SU-DHL-6 (cell line): ENCODE data around the gene UQCR11.

Experiments used
- H2AFZ ChIP-seq: fragments of 200-600 bp; sonication (generic); 2 replicates; pipeline ENCODE4 v1.6.1; 2014; ENCODE audit warnings: low read depth, mild to moderate bottlenecking, moderate library complexity, mixed read lengths, antibody characterized with exemption, low read length; ENCODE audit not compliant: severe bottlenecking
- H3F3A ChIP-seq: fragments of 200-600 bp; shearing (Covaris generic); 2 replicates; pipeline ENCODE4 v1.6.0; 2016; ENCODE audit warnings: antibody characterized with exemption, mild to moderate bottlenecking; ENCODE audit not compliant: insufficient read depth
- H3K27ac ChIP-seq: fragments of 200-600 bp; sonication (generic); 2 replicates; pipeline ENCODE4 v1.5.1; 2016; ENCODE audit warnings: low read depth, mild to moderate bottlenecking, low read length, moderate library complexity, mixed read lengths
- H3K27me3 ChIP-seq: fragments of 200-600 bp; sonication (generic), shearing (Covaris generic); 2 replicates; pipeline ENCODE4 v1.6.0; 2014; ENCODE audit warnings: mild to moderate bottlenecking, low read length
- H3K36me3 ChIP-seq: fragments of 200-600 bp; sonication (generic); 2 replicates; pipeline ENCODE4 v1.6.1; 2014; ENCODE audit warnings: mild to moderate bottlenecking, low read length, mixed read lengths
- H3K4me2 ChIP-seq: fragments of 300-600, 200-600 bp; shearing (Covaris generic), sonication (generic); 2 replicates; pipeline ENCODE4 v1.6.0; 2014; ENCODE audit warnings: low read length, low read depth, mild to moderate bottlenecking; ENCODE audit not compliant: poor library complexity, severe bottlenecking
- H3K4me3 ChIP-seq: fragments of 200-600 bp; sonication (generic); 2 replicates; pipeline ENCODE4 v1.5.1; 2014; ENCODE audit warnings: antibody characterized with exemption, low read length, mild to moderate bottlenecking, mixed read lengths; ENCODE audit not compliant: insufficient read depth, poor library complexity, severe bottlenecking
- H3K79me2 ChIP-seq: fragments of 200-600 bp; sonication (generic); 2 replicates; pipeline ENCODE4 v1.6.1; 2014; ENCODE audit warnings: mild to moderate bottlenecking, low read length, moderate library complexity; ENCODE audit not compliant: insufficient read depth
- H3K9ac ChIP-seq: fragments of 200-600 bp; sonication (generic); 2 replicates; pipeline ENCODE4 v1.7.0; 2014; ENCODE audit warnings: mild to moderate bottlenecking, low read length
- H3K9me2 ChIP-seq: fragments of 200-600 bp; sonication (generic); replicated peaks from 2 replicates; pipeline ENCODE4 v1.6.1; 2014; ENCODE audit warnings: low read length; ENCODE audit not compliant: insufficient read depth
- H3K9me3 ChIP-seq: fragments of 200-600 bp; sonication (generic); 2 replicates; pipeline ENCODE4 v1.6.1; 2014; ENCODE audit warnings: low read length, mixed read lengths; ENCODE audit not compliant: insufficient read depth
- H4K20me1 ChIP-seq: fragments of 200-600 bp; sonication (generic); 2 replicates; pipeline ENCODE4 v1.6.1; 2014; ENCODE audit warnings: low read depth, mild to moderate bottlenecking, antibody characterized with exemption, low read length, moderate library complexity, mixed read lengths
- EZH2phosphoT487 ChIP-seq: fragments of 200-600 bp; sonication (generic), shearing (Covaris generic); conservative IDR thresholded peaks from 2 replicates; pipeline ENCODE4 v1.6.1; 2018; ENCODE audit warnings: mild to moderate bottlenecking, antibody characterized with exemption, low read length, moderate library complexity, mixed read lengths
- TF ChIP-seq, protein P1 (sequence below): fragments of 200-600 bp; sonication (generic); IDR thresholded peaks from one replicate; pipeline ENCODE4 v1.5.1; 2017; ENCODE audit warnings: antibody characterized with exemption, mild to moderate bottlenecking, low read length, moderate library complexity; ENCODE audit not compliant: insufficient read depth, poor library complexity, severe bottlenecking

The UQCR11 gene

DNA sequence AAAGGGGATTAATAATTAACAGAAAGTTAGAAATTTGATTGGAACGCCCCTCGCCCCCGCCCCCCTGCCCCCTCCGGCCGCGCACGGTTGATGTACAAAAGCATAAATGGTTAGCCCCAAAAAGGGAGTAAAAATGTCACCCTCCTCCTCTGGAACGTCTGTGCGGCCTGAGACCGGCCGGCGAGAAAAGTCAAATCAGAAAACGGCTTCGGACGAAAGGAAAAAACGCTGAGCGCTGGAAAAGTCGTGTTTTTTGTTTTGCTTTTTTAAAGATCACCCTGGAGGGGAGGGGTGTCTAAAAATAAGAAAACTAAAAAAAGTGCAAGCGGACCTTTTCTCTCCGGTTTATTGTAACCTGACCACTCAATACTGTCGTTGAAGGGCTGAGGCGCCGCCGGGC is 50.3 kb downstream of the UQCR11 start:
- no peak overlapping the region for H2AFZ ChIP-seq
- H3K27ac ChIP-seq: no peak overlapping the region
- no peak overlapping the region for H3K4me3 ChIP-seq
- TF ChIP-seq, protein P1, sequence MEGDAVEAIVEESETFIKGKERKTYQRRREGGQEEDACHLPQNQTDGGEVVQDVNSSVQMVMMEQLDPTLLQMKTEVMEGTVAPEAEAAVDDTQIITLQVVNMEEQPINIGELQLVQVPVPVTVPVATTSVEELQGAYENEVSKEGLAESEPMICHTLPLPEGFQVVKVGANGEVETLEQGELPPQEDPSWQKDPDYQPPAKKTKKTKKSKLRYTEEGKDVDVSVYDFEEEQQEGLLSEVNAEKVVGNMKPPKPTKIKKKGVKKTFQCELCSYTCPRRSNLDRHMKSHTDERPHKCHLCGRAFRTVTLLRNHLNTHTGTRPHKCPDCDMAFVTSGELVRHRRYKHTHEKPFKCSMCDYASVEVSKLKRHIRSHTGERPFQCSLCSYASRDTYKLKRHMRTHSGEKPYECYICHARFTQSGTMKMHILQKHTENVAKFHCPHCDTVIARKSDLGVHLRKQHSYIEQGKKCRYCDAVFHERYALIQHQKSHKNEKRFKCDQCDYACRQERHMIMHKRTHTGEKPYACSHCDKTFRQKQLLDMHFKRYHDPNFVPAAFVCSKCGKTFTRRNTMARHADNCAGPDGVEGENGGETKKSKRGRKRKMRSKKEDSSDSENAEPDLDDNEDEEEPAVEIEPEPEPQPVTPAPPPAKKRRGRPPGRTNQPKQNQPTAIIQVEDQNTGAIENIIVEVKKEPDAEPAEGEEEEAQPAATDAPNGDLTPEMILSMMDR: no peak
- TF ChIP-seq EZH2phosphoT487: no peak
- no peaks in the 10 kb centered on the region for H3K9me2 ChIP-seq
- no peaks in the 10 kb centered on the region for H3K79me2 ChIP-seq
- H3K36me3 ChIP-seq: no peaks in the 10 kb centered on the region
- no peaks in the 10 kb centered on the region for H3K27me3 ChIP-seq
- no peak overlapping the region for H3K4me2 ChIP-seq
- no peaks in the 10 kb centered on the region for H4K20me1 ChIP-seq
- H3K9ac ChIP-seq: no peak overlapping the region
- no peaks in the 10 kb centered on the region for H3K9me3 ChIP-seq
- no peaks in the 10 kb centered on the region for H3F3A ChIP-seq

- H3F3A ChIP-seq: no peaks in the 10 kb centered on the region
- H3K9me3 ChIP-seq: no peaks in the 10 kb centered on the region
- no peak overlapping the region for H3K9ac ChIP-seq
- no peak overlapping the region for H2AFZ ChIP-seq
- no peaks in the 10 kb centered on the region for H4K20me1 ChIP-seq
- no peaks in the 10 kb centered on the region for H3K9me2 ChIP-seq
- H3K27ac ChIP-seq: no peak overlapping the region
- H3K36me3 ChIP-seq: no peaks in the 10 kb centered on the region
- H3K27me3 ChIP-seq: no peaks in the 10 kb centered on the region
- H3K79me2 ChIP-seq: no peaks in the 10 kb centered on the region
- H3K4me3 ChIP-seq: no peak overlapping the region
- H3K4me2 ChIP-seq: no peak overlapping the region
- TF ChIP-seq EZH2phosphoT487: no peak
- TF ChIP-seq, protein P1: no peak
Measured at GRCh38 chr19:1553415-1553814, 51.8 kb downstream of the UQCR11 start.

- no peak overlapping the region for H3K4me3 ChIP-seq
- no peak overlapping the region for H3K27ac ChIP-seq
- TF ChIP-seq, protein P1: no peak
- TF ChIP-seq EZH2phosphoT487: no peak
- no peaks in the 10 kb centered on the region for H3K36me3 ChIP-seq
- no peaks in the 10 kb centered on the region for H3K79me2 ChIP-seq
- no peaks in the 10 kb centered on the region for H3K9me2 ChIP-seq
- no peaks in the 10 kb centered on the region for H3K9me3 ChIP-seq
- no peaks in the 10 kb centered on the region for H4K20me1 ChIP-seq
- no peaks in the 10 kb centered on the region for H3F3A ChIP-seq
- H3K4me2 ChIP-seq: no peak overlapping the region
- no peaks in the 10 kb centered on the region for H3K27me3 ChIP-seq
- no peak overlapping the region for H3K9ac ChIP-seq
- no peak overlapping the region for H2AFZ ChIP-seq
Measured at GRCh38 chr19:1551068-1552040, 53.9 kb downstream of the UQCR11 start.
